HCT116 (cell line): ENCODE measurements around the gene ASPRV1. TPM values are rescaled to one million over a fixed set of nuclear protein-coding genes. Genes with fewer than 3 reads are reported as not detected.

Source experiments
- ATAC-seq: fragments of 200-7000 bp; cut with Tn5 transposase; 2 replicates; pipeline ENCODE4 v1.9.1; 2020; ENCODE audit warnings: mild to moderate bottlenecking, moderate library complexity
- BruUV-seq: library from RNA; stranded (reverse); fragments of 400-500 nt; replicated peaks from 2 replicates; lab custom pipeline; 2021; lab: Mats Ljungman, UMichigan
- CTCF ChIA-PET: fragments of 300-600 bp; sonication (Branson Sonifier 250); formaldehyde crosslinking; loops from one replicate; lab custom pipeline; 2021; ENCODE audit warnings: antibody characterized with exemption; lab: Charles Lee
- POLR2A ChIA-PET: fragments of 300-600, 350-600 bp; sonication (Branson Sonifier 250); formaldehyde crosslinking; loops from one replicate; lab custom pipeline; 2021; ENCODE audit warnings: antibody characterized with exemption; lab: Charles Lee
- RAD21 ChIA-PET, 2 experiments: fragments of 300-600 bp; sonication (Branson Sonifier 250); formaldehyde crosslinking; loops; one replicate each; lab custom pipeline; 2023; ENCODE audit warnings: low total read pairs in 2 of 2; ENCODE audit not compliant: uncharacterized antibody in 2 of 2, unreplicated experiment in 2 of 2, low non-redundant PET in 1 of 2; lab: Charles Lee
- DNase-seq: peaks from one replicate; pipeline ENCODE4 v3.0.0-alpha.2; 2010; ENCODE audit warnings: low read depth, low spot score
- H2AFZ ChIP-seq: fragments of 200-600 bp; shearing (Covaris generic), sonication (generic); 2 replicates; pipeline ENCODE4 v1.6.1; 2017; ENCODE audit warnings: low read depth, mixed run types, mixed read lengths, antibody characterized with exemption, low read length; ENCODE audit not compliant: poor library complexity, severe bottlenecking
- H3K27ac ChIP-seq: 2 replicates; pipeline ENCODE4 v1.5.1; 2012; ENCODE audit warnings: low read depth, low read length
- H3K27me3 ChIP-seq: fragments of 200-600 bp; sonication (generic); 2 replicates; pipeline ENCODE4 v1.6.1; 2016; ENCODE audit warnings: mixed run types, low read length, mixed read lengths; ENCODE audit not compliant: insufficient read depth
- H3K36me3 ChIP-seq, 2 experiments: fragments of 200-500 bp in 1 of 2; fragments of 200-600 bp in 1 of 2; sonication (Bioruptor generic) in 1 of 2; sonication (generic) in 1 of 2; 2 replicates each; pipeline versions ENCODE4 v1.5.1 to v1.6.1; 2014 to 2016; ENCODE audit warnings: low read length in 2 of 2, inconsistent platforms in 1 of 2, mixed read lengths in 1 of 2, mixed run types in 1 of 2; ENCODE audit not compliant: insufficient read depth in 2 of 2, control insufficient read depth in 1 of 2
- H3K4me1 ChIP-seq, 2 experiments: fragments of 200-600 bp in 1 of 2; sonication (generic) in 1 of 2; 2 replicates each; pipeline versions ENCODE4 v1.5.1 to v1.6.1; 2012 to 2017; ENCODE audit warnings: low read length in 2 of 2, inconsistent platforms in 1 of 2, mild to moderate bottlenecking in 1 of 2, mixed read lengths in 1 of 2, mixed run types in 1 of 2, moderate library complexity in 1 of 2; ENCODE audit not compliant: insufficient read depth in 2 of 2, control insufficient read depth in 1 of 2
- H3K4me2 ChIP-seq: fragments of 200-600 bp; sonication (generic); 2 replicates; pipeline ENCODE4 v1.6.1; 2017; ENCODE audit warnings: mixed run types, low read length, mixed read lengths
- H3K4me3 ChIP-seq, 2 experiments: fragments of 200-600 bp in 1 of 2; sonication (generic) in 1 of 2; replicated peaks in 1 of 2; 2 replicates each; pipeline ENCODE4 v1.5.1; 2011 to 2016; ENCODE audit warnings: low read length in 2 of 2, control low read depth in 1 of 2, low read depth in 1 of 2, mild to moderate bottlenecking in 1 of 2, mixed read lengths in 1 of 2, mixed run types in 1 of 2
- H3K79me2 ChIP-seq: fragments of 200-600 bp; sonication (generic); 2 replicates; pipeline ENCODE4 v1.6.1; 2017; ENCODE audit warnings: mild to moderate bottlenecking, mixed run types, low read length, moderate library complexity, mixed read lengths; ENCODE audit not compliant: insufficient read depth
- H3K9ac ChIP-seq: fragments of 200-600 bp; sonication (generic); 2 replicates; pipeline ENCODE4 v1.6.1; 2016; ENCODE audit warnings: low read length, mixed read lengths
- H3K9me2 ChIP-seq: fragments of 200-600 bp; sonication (generic), shearing (Covaris generic); 2 replicates; pipeline ENCODE4 v1.6.1; 2017; ENCODE audit warnings: mixed run types, mild to moderate bottlenecking, moderate library complexity; ENCODE audit not compliant: insufficient read depth
- H3K9me3 ChIP-seq, 2 experiments: fragments of 200-500 bp in 1 of 2; fragments of 200-600 bp in 1 of 2; sonication (Bioruptor generic) in 1 of 2; sonication (generic) in 1 of 2; 2 replicates each; pipeline ENCODE4 v1.6.1; 2014 to 2017; ENCODE audit warnings: low read length in 2 of 2, mixed read lengths in 2 of 2, inconsistent platforms in 1 of 2, low read depth in 1 of 2, mild to moderate bottlenecking in 1 of 2, mixed run types in 1 of 2, moderate library complexity in 1 of 2; ENCODE audit not compliant: control insufficient read depth in 1 of 2, insufficient read depth in 1 of 2
- H4K20me1 ChIP-seq: fragments of 200-600 bp; sonication (generic), shearing (Covaris generic); 2 replicates; pipeline ENCODE4 v1.6.1; 2017; ENCODE audit warnings: mixed run types, mild to moderate bottlenecking, moderate library complexity; ENCODE audit not compliant: insufficient read depth
- CBX3 ChIP-seq: IDR thresholded peaks from 2 replicates; pipeline ENCODE4 v1.6.1; 2012; ENCODE audit warnings: low read depth
- CEBPB ChIP-seq: IDR thresholded peaks from 2 replicates; pipeline ENCODE4 v1.6.1; 2012; ENCODE audit warnings: low read depth
- EGR1 ChIP-seq: IDR thresholded peaks from 2 replicates; pipeline ENCODE4 v1.6.1; 2012; ENCODE audit warnings: low read depth
- ELF1 ChIP-seq: IDR thresholded peaks from 2 replicates; pipeline ENCODE4 v1.6.1; 2012; ENCODE audit warnings: low read depth, borderline replicate concordance
- EZH2 ChIP-seq: fragments of 200-600 bp; sonication (generic); IDR thresholded peaks from 2 replicates; pipeline ENCODE4 v1.6.1; 2017; ENCODE audit warnings: antibody characterized with exemption, mixed run types
- EZH2phosphoT487 ChIP-seq: fragments of 200-600 bp; IDR thresholded peaks from 2 replicates; pipeline ENCODE4 v1.6.1; 2018; ENCODE audit warnings: antibody characterized with exemption, borderline replicate concordance
- POLR2A ChIP-seq: IDR thresholded peaks from 2 replicates; pipeline ENCODE4 v1.7.0; 2011; ENCODE audit warnings: borderline replicate concordance; ENCODE audit not compliant: insufficient read depth, insufficient read length; ENCODE audit errors: extremely low read depth
- RAD21 ChIP-seq: IDR thresholded peaks from 2 replicates; pipeline ENCODE4 v1.6.1; 2012; ENCODE audit warnings: low read depth, mild to moderate bottlenecking
- SP1 ChIP-seq: IDR thresholded peaks from 2 replicates; pipeline ENCODE4 v1.6.1; 2012; ENCODE audit warnings: low read depth
- TCF7L2 ChIP-seq: IDR thresholded peaks from 2 replicates; pipeline ENCODE4 v1.7.0; 2011; ENCODE audit warnings: borderline replicate concordance, inconsistent platforms; ENCODE audit not compliant: insufficient read depth, insufficient read length; ENCODE audit errors: extremely low read depth
- YY1 ChIP-seq: IDR thresholded peaks from 2 replicates; pipeline ENCODE4 v1.6.1; 2011; ENCODE audit warnings: low read length, low read depth, moderate library complexity, mild to moderate bottlenecking; ENCODE audit not compliant: insufficient replicate concordance; ENCODE audit errors: extremely low read depth
- ZFX ChIP-seq: fragments of 450-650 bp; IDR thresholded peaks from 2 replicates; pipeline ENCODE4 v1.6.1; 2017
- ZNF274 ChIP-seq: fragments of 200-500 bp; sonication (Bioruptor generic); IDR thresholded peaks from 2 replicates; pipeline ENCODE4 v1.6.1; 2014; ENCODE audit warnings: mild to moderate bottlenecking, low read depth, low read length, inconsistent platforms
- intact Hi-C: fragments of 100-400 bp; cut with micrococcal nuclease; formaldehyde crosslinking; loops from 2 replicates; pipeline ENCODE4 v1.10.0; 2022
- total RNA-seq: library from RNA; stranded (reverse); gene quantifications from one replicate; pipeline ENCODE4 v1.2.1, GENCODE V29; 2021; ENCODE audit not compliant: unreplicated experiment
- TF ChIP-seq, protein P1 (sequence below): IDR thresholded peaks from 2 replicates; pipeline ENCODE4 v1.6.1; 2012
- TF ChIP-seq, protein P2 (sequence below), 3 experiments: fragments of 200-600 bp in 1 of 3; sonication (generic) in 1 of 3; IDR thresholded peaks in 2 of 3; conservative IDR thresholded peaks in 1 of 3; 2 replicates each; pipeline ENCODE4 v1.5.1; 2012 to 2017; ENCODE audit warnings: low read depth in 2 of 3, low read length in 2 of 3, antibody characterized with exemption in 1 of 3, borderline replicate concordance in 1 of 3, control low read depth in 1 of 3, mild to moderate bottlenecking in 1 of 3, mixed read lengths in 1 of 3, mixed run types in 1 of 3, moderate library complexity in 1 of 3; ENCODE audit not compliant: insufficient read depth in 1 of 3
- TF ChIP-seq, protein P3 (sequence below): IDR thresholded peaks from 2 replicates; pipeline ENCODE4 v1.6.1; 2011; ENCODE audit warnings: mild to moderate bottlenecking, low read length, moderate library complexity; ENCODE audit not compliant: insufficient replicate concordance; ENCODE audit errors: extremely low read depth

ASPRV1 gene
- total RNA-seq, 1 experiment from 2014 or later: 1.1 TPM

DNA sequence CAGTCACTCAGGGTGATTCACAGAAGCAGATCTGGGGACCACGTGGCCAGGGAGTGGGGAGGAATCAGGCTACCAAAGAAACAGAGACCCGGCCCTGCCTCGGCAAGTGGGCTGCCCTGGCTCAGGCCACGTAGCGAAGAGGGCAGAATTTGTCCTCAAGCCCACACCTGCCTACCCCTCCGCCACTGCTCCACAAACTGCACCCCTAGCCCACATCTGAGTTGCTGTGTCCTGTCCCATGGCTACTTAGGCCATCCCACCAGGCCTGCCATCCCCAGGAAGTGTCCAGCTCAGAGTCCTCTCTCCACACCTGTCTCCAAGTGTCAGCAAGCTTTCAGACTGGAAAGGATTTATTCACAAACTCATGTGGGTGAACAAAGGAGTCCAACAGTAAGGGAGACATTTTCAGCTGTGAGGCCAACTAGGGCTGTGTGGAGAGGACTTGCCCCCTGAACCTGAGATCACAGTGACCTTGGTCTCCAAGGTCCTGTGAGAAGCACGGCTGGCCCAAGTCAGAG, 31.7 kb upstream of the ASPRV1 start:
- DNase-seq: no peak
- Histone ChIP-seq H3K27me3 (no peaks in the 10 kb centered on the region), H3K4me2 (no peak overlapping the region), H3K36me3 (no peaks in the 10 kb centered on the region), H2AFZ (no peak overlapping the region), H3K4me1 (peaks cover 19 to 37% of the 10 kb centered on the region in 2 experiments), H3K4me3 (no peak overlapping the region), H3K9me3 (no peaks in the 10 kb centered on the region), H3K79me2 (no peaks in the 10 kb centered on the region), H3K27ac (no peak overlapping the region), H4K20me1 (no peaks in the 10 kb centered on the region), H3K9ac (no peak overlapping the region), H3K9me2 (no peaks in the 10 kb centered on the region)
- RAD21 ChIA-PET: no interaction called here
- ATAC-seq: no peak
- CTCF ChIA-PET: no interaction called here
- TF ChIP-seq EZH2 (no peak), CEBPB (no peak), EGR1 (no peak), RAD21 (no peak), TCF7L2 (no peak), EZH2phosphoT487 (no peak), YY1 (no peak), ZNF274 (no peak), SP1 (no peak), ZFX (no peak), CBX3 (no peak), ELF1 (no peak), POLR2A (no peak)
- TF ChIP-seq, protein P1, sequence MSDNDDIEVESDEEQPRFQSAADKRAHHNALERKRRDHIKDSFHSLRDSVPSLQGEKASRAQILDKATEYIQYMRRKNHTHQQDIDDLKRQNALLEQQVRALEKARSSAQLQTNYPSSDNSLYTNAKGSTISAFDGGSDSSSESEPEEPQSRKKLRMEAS: no peak
- TF ChIP-seq, protein P2, sequence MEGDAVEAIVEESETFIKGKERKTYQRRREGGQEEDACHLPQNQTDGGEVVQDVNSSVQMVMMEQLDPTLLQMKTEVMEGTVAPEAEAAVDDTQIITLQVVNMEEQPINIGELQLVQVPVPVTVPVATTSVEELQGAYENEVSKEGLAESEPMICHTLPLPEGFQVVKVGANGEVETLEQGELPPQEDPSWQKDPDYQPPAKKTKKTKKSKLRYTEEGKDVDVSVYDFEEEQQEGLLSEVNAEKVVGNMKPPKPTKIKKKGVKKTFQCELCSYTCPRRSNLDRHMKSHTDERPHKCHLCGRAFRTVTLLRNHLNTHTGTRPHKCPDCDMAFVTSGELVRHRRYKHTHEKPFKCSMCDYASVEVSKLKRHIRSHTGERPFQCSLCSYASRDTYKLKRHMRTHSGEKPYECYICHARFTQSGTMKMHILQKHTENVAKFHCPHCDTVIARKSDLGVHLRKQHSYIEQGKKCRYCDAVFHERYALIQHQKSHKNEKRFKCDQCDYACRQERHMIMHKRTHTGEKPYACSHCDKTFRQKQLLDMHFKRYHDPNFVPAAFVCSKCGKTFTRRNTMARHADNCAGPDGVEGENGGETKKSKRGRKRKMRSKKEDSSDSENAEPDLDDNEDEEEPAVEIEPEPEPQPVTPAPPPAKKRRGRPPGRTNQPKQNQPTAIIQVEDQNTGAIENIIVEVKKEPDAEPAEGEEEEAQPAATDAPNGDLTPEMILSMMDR (IDR thresholded peaks at IDR 0.05 in 2 of 3, conservative IDR thresholded peaks at IDR 0.05 in 1 of 3; ENCODE audit: borderline replicate concordance in 1 of 3, insufficient read depth in 1 of 3, low read depth in 2 of 3, low read length in 2 of 3): no peak
- TF ChIP-seq, protein P3, sequence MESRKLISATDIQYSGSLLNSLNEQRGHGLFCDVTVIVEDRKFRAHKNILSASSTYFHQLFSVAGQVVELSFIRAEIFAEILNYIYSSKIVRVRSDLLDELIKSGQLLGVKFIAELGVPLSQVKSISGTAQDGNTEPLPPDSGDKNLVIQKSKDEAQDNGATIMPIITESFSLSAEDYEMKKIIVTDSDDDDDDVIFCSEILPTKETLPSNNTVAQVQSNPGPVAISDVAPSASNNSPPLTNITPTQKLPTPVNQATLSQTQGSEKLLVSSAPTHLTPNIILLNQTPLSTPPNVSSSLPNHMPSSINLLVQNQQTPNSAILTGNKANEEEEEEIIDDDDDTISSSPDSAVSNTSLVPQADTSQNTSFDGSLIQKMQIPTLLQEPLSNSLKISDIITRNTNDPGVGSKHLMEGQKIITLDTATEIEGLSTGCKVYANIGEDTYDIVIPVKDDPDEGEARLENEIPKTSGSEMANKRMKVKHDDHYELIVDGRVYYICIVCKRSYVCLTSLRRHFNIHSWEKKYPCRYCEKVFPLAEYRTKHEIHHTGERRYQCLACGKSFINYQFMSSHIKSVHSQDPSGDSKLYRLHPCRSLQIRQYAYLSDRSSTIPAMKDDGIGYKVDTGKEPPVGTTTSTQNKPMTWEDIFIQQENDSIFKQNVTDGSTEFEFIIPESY: no peak
- intact Hi-C loops: no loop called here
- POLR2A ChIA-PET: no interaction called here
- BruUV-seq: no TSS peak
